HG03097 (cell line): ENCODE data around the gene CDCP2.

ENCODE experiments used
- ATAC-seq: cut with Tn5 transposase; IDR thresholded peaks from one replicate; pipeline ENCODE4 v1.9.1; 2021; ENCODE audit not compliant: unreplicated experiment, low FRiP score

Gene CDCP2

GRCh38 chr1:54137534-54138061 is 15.2 kb downstream of the CDCP2 start:
- ATAC-seq, result no peak

GRCh38 chr1:54136963-54137533 is 15.8 kb downstream of the CDCP2 start:
- ATAC-seq, result no peak

- ATAC-seq, result no peak
These were observed 16.4 kb downstream of the CDCP2 start for GRCh38 chr1:54136269-54136896.

GRCh38 chr1:54135436-54136120 is 17.2 kb downstream of the CDCP2 start:
- no peak for ATAC-seq

GRCh38 chr1:54134295-54134694 is 18.5 kb downstream of the CDCP2 start:
- ATAC-seq, result no peak

GRCh38 chr1:54132495-54132894 is 20.3 kb downstream of the CDCP2 start:
- no peak for ATAC-seq

GRCh38 chr1:54131419-54131818 is 21.4 kb downstream of the CDCP2 start:
- no peak for ATAC-seq

GRCh38 chr1:54129858-54130257 is 22.9 kb downstream of the CDCP2 start:
- no peak for ATAC-seq

GRCh38 chr1:54127594-54128300 is 25.1 kb downstream of the CDCP2 start:
- ATAC-seq, result no peak

GRCh38 chr1:54126271-54126815 is 26.5 kb downstream of the CDCP2 start:
- ATAC-seq, result no peak

GRCh38 chr1:54125386-54126070 is 27.3 kb downstream of the CDCP2 start:
- ATAC-seq, result no peak

- no peak for ATAC-seq
These were observed 27.9 kb downstream of the CDCP2 start for GRCh38 chr1:54124906-54125305.

- no peak for ATAC-seq
These were observed 28.3 kb downstream of the CDCP2 start for GRCh38 chr1:54124472-54124871.

GRCh38 chr1:54122992-54123391 is 29.8 kb downstream of the CDCP2 start:
- no peak for ATAC-seq

- ATAC-seq, result no peak
These were observed 30.6 kb downstream of the CDCP2 start for GRCh38 chr1:54122135-54122751.

GRCh38 chr1:54121482-54122134 is 31.2 kb downstream of the CDCP2 start:
- no peak for ATAC-seq

GRCh38 chr1:54120698-54121481 is 31.9 kb downstream of the CDCP2 start:
- no peak for ATAC-seq

GRCh38 chr1:54120018-54120697 is 32.6 kb downstream of the CDCP2 start:
- ATAC-seq, result no peak
